Osteoblast (primary cell): ENCODE measurements around the gene DLG5. TPM values are rescaled to one million over a fixed set of nuclear protein-coding genes. Genes with fewer than 3 reads are reported as not detected.

Experiments
- DNase-seq: peaks from one replicate; pipeline ENCODE4 v3.0.0; 2011; ENCODE audit warnings: low spot score, mixed read lengths; ENCODE audit not compliant: insufficient read length; ENCODE audit errors: missing footprints
- H2AFZ ChIP-seq: 2 replicates; pipeline ENCODE4 v1.6.0; 2011; ENCODE audit warnings: mild to moderate bottlenecking, low read length
- H3K27ac ChIP-seq: 2 replicates; pipeline ENCODE4 v1.5.1; 2011; ENCODE audit warnings: mild to moderate bottlenecking, low read depth, low read length, moderate library complexity
- H3K27me3 ChIP-seq: 2 replicates; pipeline ENCODE4 v1.6.0; 2012; ENCODE audit warnings: mild to moderate bottlenecking, control low read depth, inconsistent platforms, low read length, moderate library complexity; ENCODE audit not compliant: insufficient read depth
- H3K36me3 ChIP-seq: 2 replicates; pipeline ENCODE4 v1.5.1; 2011; ENCODE audit warnings: mild to moderate bottlenecking, low read length, control low read depth, moderate library complexity; ENCODE audit not compliant: insufficient read depth
- H3K4me1 ChIP-seq: 2 replicates; pipeline ENCODE4 v1.5.1; 2011; ENCODE audit warnings: mild to moderate bottlenecking, low read length, control low read depth, moderate library complexity; ENCODE audit not compliant: insufficient read depth
- H3K4me2 ChIP-seq: 2 replicates; pipeline ENCODE4 v1.6.0; 2011; ENCODE audit warnings: mild to moderate bottlenecking, low read length; ENCODE audit not compliant: insufficient read depth
- H3K4me3 ChIP-seq: fragments of 200-600 bp; sonication (generic); 3 replicates; pipeline ENCODE4 v1.5.1; 2012; ENCODE audit warnings: mild to moderate bottlenecking, low read length, inconsistent platforms; ENCODE audit not compliant: insufficient read depth
- H3K79me2 ChIP-seq: 2 replicates; pipeline ENCODE4 v1.6.0; 2012; ENCODE audit warnings: mild to moderate bottlenecking, low read length, control low read depth, inconsistent platforms; ENCODE audit not compliant: insufficient read depth
- H3K9me3 ChIP-seq: 2 replicates; pipeline ENCODE4 v1.5.1; 2011; ENCODE audit warnings: low read depth, low read length, control low read depth
- H4K20me1 ChIP-seq: 2 replicates; pipeline ENCODE4 v1.6.0; 2012; ENCODE audit warnings: mild to moderate bottlenecking, low read length, control low read depth; ENCODE audit not compliant: insufficient read depth
- total RNA-seq: library from RNA; depleted of rRNA; stranded (reverse); fragments of >200 nt; gene quantifications from 2 replicates; pipeline ENCODE4 v1.2.3, GENCODE V29; 2012
- TF ChIP-seq, protein P1 (sequence below): IDR thresholded peaks from 2 replicates; pipeline ENCODE4 v1.5.1; 2011; ENCODE audit warnings: mild to moderate bottlenecking, low read depth, low read length, moderate library complexity; ENCODE audit errors: extremely low read depth

The DLG5 gene
- total RNA-seq, 1 donor: 51.4 TPM

DNA sequence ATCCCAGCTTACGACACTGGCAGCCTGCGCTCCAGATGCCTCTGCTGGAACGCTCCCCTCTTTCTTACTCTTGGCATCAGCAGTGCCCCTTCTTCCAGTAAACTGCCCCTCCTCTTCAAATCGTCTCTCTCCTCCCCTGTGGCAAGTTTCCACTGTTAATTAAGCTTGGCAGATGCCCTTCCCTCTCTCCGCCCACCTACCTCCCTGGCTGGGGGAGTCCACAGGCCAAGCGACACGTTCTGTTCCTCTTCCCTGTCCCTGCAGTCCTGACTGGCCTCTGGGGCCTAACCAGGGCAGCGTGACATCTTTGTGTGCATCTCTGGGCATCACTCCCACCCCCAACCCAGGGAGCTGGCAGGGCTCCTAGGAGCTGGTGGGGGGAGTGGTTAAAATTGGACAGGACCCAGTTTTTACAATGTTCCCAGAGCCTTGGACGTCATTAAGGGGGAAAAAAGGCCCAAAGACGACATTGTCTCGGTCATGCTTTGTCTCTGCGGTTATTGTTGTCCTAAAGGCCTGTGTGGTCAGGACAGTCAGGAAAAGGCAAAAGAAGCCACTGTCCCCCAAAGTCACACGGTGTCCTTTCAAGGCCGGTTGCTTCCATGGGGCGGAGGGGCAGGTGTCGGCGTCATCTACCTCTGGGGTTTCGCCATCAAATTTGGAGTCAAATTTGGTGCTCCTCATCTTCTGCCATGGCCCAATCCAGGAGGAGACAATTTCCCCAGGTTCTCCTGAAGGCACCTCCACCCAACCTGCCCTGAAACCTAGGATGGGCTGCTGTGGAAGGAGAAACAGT, 54.2 kb downstream of the DLG5 start:
- peaks cover 21% of the 10 kb centered on the region for H3K4me1 ChIP-seq
- H3K4me2 ChIP-seq: no peak overlapping the region
- no peaks in the 10 kb centered on the region for H3K27me3 ChIP-seq
- peaks cover 48% of the 10 kb centered on the region for H3K79me2 ChIP-seq
- no peaks in the 10 kb centered on the region for H3K36me3 ChIP-seq
- H3K9me3 ChIP-seq: no peaks in the 10 kb centered on the region
- peaks cover 52% of the 10 kb centered on the region for H4K20me1 ChIP-seq
- no peak overlapping the region for H2AFZ ChIP-seq
- H3K27ac ChIP-seq: peak overlapping the region; percentile 28
- no peak overlapping the region for H3K4me3 ChIP-seq
- TF ChIP-seq, protein P1, sequence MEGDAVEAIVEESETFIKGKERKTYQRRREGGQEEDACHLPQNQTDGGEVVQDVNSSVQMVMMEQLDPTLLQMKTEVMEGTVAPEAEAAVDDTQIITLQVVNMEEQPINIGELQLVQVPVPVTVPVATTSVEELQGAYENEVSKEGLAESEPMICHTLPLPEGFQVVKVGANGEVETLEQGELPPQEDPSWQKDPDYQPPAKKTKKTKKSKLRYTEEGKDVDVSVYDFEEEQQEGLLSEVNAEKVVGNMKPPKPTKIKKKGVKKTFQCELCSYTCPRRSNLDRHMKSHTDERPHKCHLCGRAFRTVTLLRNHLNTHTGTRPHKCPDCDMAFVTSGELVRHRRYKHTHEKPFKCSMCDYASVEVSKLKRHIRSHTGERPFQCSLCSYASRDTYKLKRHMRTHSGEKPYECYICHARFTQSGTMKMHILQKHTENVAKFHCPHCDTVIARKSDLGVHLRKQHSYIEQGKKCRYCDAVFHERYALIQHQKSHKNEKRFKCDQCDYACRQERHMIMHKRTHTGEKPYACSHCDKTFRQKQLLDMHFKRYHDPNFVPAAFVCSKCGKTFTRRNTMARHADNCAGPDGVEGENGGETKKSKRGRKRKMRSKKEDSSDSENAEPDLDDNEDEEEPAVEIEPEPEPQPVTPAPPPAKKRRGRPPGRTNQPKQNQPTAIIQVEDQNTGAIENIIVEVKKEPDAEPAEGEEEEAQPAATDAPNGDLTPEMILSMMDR: no peak
- DNase-seq: no peak

DNA sequence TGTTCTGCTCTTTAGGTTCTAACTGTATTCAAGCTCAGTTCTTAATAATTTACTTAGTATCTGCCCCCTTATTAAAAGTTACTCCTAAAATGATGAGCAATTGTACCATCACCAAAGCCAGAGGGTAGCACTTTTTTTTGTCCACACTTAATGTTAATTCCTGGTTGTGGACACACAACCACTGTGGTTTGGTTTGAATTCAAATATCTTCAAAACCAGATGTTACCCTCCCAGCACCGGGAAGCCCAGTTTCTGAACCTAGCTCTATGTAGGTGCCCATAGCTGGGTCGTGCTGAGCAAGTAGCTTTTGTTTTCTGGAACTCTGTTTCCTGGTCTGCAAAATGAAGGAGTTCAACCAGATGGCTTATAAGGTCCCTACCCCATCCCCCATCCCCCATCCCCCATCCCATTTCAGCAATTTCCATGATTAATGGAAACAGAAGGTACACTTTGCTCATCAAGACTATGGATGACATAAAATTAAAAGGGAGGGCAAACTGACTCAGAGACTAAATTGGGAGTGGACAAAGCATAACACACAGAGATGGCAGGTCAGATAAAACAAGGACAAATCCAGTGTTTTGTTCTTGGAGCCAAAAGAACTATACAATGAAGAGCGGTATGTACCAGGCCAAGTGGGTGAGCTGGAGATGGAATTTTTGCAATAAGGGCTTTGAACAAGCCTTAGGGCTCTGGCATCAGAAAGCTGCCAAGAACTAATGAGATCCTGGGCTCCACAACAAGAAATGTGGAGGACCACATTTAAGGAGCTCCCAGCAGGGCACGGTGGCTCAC, 56.7 kb downstream of the DLG5 start:
- Histone ChIP-seq H3K9me3 (no peaks in the 10 kb centered on the region), H3K4me1 (peaks cover 23% of the 10 kb centered on the region), H3K4me2 (no peak overlapping the region), H3K4me3 (no peak overlapping the region), H3K27ac (no peak overlapping the region), H3K79me2 (peaks cover 31% of the 10 kb centered on the region), H3K36me3 (peaks cover 4% of the 10 kb centered on the region), H2AFZ (no peak overlapping the region), H4K20me1 (peaks cover 46% of the 10 kb centered on the region), H3K27me3 (no peaks in the 10 kb centered on the region)
- no peak for DNase-seq
- TF ChIP-seq, protein P1: no peak

DNA sequence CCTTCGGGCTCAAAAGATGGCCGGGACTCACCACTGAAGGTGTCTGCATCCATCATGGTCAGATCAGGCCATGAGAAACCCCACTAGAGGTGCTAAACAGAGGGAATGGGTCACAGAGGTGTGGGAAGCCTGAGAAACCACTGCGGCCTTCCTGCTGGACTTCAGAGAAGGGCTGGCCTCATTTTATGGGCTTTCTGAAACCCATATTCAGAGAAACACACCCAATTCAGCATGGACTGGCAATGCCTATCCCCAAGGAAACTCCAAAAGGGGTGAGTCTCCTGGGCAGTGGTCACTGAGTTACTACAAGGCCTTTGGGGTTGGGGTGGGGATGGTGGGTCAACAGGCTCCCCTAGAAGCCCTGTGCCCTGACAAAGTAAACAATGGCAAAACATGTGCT, 58.0 kb downstream of the DLG5 start:
- no peak overlapping the region for H3K27ac ChIP-seq
- peaks cover 41% of the 10 kb centered on the region for H4K20me1 ChIP-seq
- peaks cover 21% of the 10 kb centered on the region for H3K79me2 ChIP-seq
- no peak overlapping the region for H2AFZ ChIP-seq
- DNase-seq: no peak
- H3K4me1 ChIP-seq: peaks cover 13% of the 10 kb centered on the region
- H3K36me3 ChIP-seq: peaks cover 4% of the 10 kb centered on the region
- no peaks in the 10 kb centered on the region for H3K27me3 ChIP-seq
- no peak overlapping the region for H3K4me2 ChIP-seq
- no peaks in the 10 kb centered on the region for H3K9me3 ChIP-seq
- TF ChIP-seq, protein P1: no peak
- H3K4me3 ChIP-seq: no peak overlapping the region

DNA sequence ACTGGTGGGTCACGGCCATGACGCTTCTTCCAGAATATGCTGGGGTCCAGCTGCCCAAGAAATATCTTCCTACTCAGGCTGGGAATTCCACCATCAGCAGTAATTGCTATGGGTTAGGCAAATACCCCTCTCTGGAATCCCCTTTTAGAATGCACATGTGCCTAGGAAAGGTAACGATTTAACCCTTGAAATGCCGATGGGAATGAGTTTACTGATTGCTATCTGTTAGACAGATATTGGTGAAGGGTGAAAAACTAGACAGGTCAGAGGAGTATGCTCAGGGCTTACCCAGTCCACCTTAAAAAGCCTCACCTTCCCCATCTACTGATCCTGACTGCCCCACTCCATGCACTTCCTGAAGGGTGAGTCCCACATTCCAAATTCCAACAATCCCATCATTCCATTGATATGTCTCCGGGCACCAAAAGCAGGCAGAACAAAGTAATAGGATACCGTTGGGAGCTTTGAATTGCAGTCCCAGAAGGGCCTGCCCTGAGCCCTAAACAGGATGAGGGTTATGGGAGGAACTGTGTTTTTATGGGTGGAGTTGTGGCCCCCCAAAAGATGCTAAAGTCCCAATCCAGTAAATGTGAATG, 59.3 kb downstream of the DLG5 start:
- H3K4me3 ChIP-seq: no peak overlapping the region
- peaks cover 8% of the 10 kb centered on the region for H3K4me1 ChIP-seq
- peaks cover 36% of the 10 kb centered on the region for H4K20me1 ChIP-seq
- no peaks in the 10 kb centered on the region for H3K27me3 ChIP-seq
- H3K9me3 ChIP-seq: no peaks in the 10 kb centered on the region
- no peak for DNase-seq
- TF ChIP-seq, protein P1: no peak
- H2AFZ ChIP-seq: no peak overlapping the region
- H3K4me2 ChIP-seq: no peak overlapping the region
- peaks cover 13% of the 10 kb centered on the region for H3K79me2 ChIP-seq
- H3K36me3 ChIP-seq: peaks cover 4% of the 10 kb centered on the region
- H3K27ac ChIP-seq: no peak overlapping the region
